Neural crest cell (in vitro differentiated cells): ENCODE data around the gene EVA1C. TPM values are rescaled to one million over a fixed set of nuclear protein-coding genes. Genes with fewer than 3 reads are reported as not detected.
"Not testable (repeated sequence)": the region's sequence is repeated elsewhere in the genome, so short reads cannot be mapped to it uniquely, and the experiment has no call there.

Experiments used
- DNase-seq: peaks from one replicate; pipeline ENCODE4 v3.0.0; 2021; ENCODE audit warnings: low read depth, mixed read lengths, low spot score
- H3K27ac Mint-ChIP-seq: one replicate; pipeline ENCODE4 v1.8.0; 2021; ENCODE audit warnings: mild to moderate bottlenecking, mixed read lengths; ENCODE audit not compliant: unreplicated experiment
- H3K27me3 Mint-ChIP-seq: 2 replicates; pipeline ENCODE4 v1.8.0; 2021; ENCODE audit warnings: low read depth, mild to moderate bottlenecking, mixed read lengths
- H3K36me3 Mint-ChIP-seq: 2 replicates; pipeline ENCODE4 v1.8.0; 2021; ENCODE audit warnings: low read depth, mild to moderate bottlenecking, mixed read lengths
- H3K4me1 Mint-ChIP-seq: 2 replicates; pipeline ENCODE4 v1.8.0; 2021; ENCODE audit warnings: mixed read lengths
- H3K4me3 Mint-ChIP-seq: one replicate; pipeline ENCODE4 v1.8.0; 2021; ENCODE audit warnings: mild to moderate bottlenecking, mixed read lengths
- H3K9me3 Mint-ChIP-seq: 2 replicates; pipeline ENCODE4 v1.8.0; 2021; ENCODE audit warnings: mixed read lengths
- CTCF ChIP-seq: fragments of 200-600 bp; sonication (generic); conservative IDR thresholded peaks from 2 replicates; pipeline ENCODE4 v1.5.0; 2021; ENCODE audit warnings: antibody characterized with exemption, mild to moderate bottlenecking
- total RNA-seq: library from RNA; stranded (reverse); gene quantifications from 2 replicates; pipeline ENCODE4 v1.2.1, GENCODE V29; 2021

Gene EVA1C
- total RNA-seq, 1 donor from 2014 or later = not detected

GRCh38 chr21:32558106-32558505 is 145.6 kb downstream of the EVA1C start:
- no peak for TF ChIP-seq CTCF
- DNase-seq = no peak
- no peaks in the 10 kb centered on the region for H3K36me3 Mint-ChIP-seq
- no peaks in the 10 kb centered on the region for H3K27me3 Mint-ChIP-seq
- no peak overlapping the region for H3K4me3 Mint-ChIP-seq
- H3K4me1 Mint-ChIP-seq = no peaks in the 10 kb centered on the region
- H3K9me3 Mint-ChIP-seq = no peaks in the 10 kb centered on the region
- H3K27ac Mint-ChIP-seq = no peak overlapping the region

DNA sequence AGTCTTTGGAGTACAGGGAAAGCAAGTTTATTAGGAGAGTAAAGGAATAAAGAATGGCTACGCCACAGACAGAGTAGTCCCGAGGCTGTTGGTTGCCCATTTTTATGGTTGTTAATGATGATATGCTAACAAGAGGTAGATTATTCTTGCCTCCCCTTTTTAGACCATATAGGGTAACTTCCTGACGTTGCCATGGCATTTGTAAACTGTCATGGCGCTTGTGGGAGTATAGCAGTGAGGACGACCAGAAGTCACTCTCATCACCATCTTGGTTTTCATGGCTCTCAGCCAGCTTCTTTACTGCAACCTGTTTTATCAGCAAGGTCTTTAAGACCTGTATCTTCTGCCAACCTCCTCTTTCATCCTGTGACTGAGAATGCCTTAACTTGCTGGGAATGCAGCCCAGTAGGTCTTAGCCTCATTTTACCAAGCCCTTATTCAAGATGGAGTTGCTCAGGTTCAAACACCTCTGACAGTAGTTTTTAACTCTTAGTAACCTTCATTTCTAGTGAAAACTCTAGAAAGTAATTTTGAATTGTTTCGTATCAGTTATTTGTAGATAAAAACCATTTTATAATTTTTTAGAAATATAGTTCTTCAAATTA is 146.6 kb downstream of the EVA1C start:
- Mint-ChIP-seq H3K4me3 (no peak overlapping the region), H3K36me3 (peaks cover 3% of the 10 kb centered on the region), H3K27ac (no peak overlapping the region), H3K4me1 (no peaks in the 10 kb centered on the region), H3K27me3 (no peaks in the 10 kb centered on the region), H3K9me3 (peaks cover 2% of the 10 kb centered on the region)
- no peak for DNase-seq
- no peak for TF ChIP-seq CTCF

- no peaks in the 10 kb centered on the region for H3K4me1 Mint-ChIP-seq
- no peaks in the 10 kb centered on the region for H3K27me3 Mint-ChIP-seq
- H3K27ac Mint-ChIP-seq = no peak overlapping the region
- DNase-seq = no peak
- no peak overlapping the region for H3K4me3 Mint-ChIP-seq
- H3K9me3 Mint-ChIP-seq = peaks cover 16% of the 10 kb centered on the region
- peaks cover 17% of the 10 kb centered on the region for H3K36me3 Mint-ChIP-seq
- TF ChIP-seq CTCF = no peak
These were observed 148.4 kb downstream of the EVA1C start for GRCh38 chr21:32560896-32561295.

DNA sequence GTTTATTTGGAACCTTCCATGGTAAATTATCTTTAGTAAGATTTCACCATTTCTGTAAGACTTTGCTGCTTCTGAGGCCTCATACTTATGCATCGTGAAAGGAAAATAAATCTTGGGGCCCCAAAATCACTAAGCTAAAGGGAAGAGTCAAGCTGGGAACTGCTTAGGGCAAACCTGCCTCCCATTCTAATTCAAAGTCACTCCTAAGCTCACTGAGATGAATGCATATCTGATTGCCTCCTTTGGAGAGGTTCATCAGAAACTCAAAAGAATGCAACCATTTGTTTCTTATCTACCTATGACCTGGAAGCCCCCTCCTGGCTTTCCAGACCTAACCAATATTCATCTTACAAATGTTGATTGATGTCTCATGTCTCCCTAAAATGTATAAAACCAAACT is 149.0 kb downstream of the EVA1C start:
- not testable (repeated sequence) for H3K27me3 Mint-ChIP-seq, H3K4me1 Mint-ChIP-seq, H3K27ac Mint-ChIP-seq, DNase-seq, H3K4me3 Mint-ChIP-seq
- peaks cover 22% of the 10 kb centered on the region for H3K36me3 Mint-ChIP-seq
- H3K9me3 Mint-ChIP-seq = peaks cover 16% of the 10 kb centered on the region

DNA sequence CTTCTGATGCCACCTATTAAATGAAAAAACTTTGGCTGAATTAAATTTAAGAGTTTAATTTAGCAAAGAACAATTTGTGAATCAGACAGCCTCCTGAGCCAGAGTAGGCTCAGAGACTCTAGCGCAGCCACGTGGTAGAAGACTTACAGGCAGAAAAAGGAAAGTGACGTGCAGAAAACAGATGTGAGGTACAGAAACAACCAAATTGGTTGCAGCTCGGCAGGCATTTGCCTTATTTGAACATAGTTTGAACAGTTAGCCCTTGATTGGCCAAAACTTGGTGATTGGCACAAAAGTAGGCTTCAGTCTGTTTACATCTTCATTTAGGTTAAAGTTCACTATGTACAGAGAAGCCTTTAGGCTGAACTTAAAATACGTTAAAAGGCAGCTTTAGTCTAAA is 149.9 kb downstream of the EVA1C start:
- H3K4me3 Mint-ChIP-seq = no peak overlapping the region
- no peaks in the 10 kb centered on the region for H3K4me1 Mint-ChIP-seq
- TF ChIP-seq CTCF = peak; percentile 50
- H3K27ac Mint-ChIP-seq = no peak overlapping the region
- DNase-seq = no peak
- peaks cover 16% of the 10 kb centered on the region for H3K9me3 Mint-ChIP-seq
- no peaks in the 10 kb centered on the region for H3K27me3 Mint-ChIP-seq
- H3K36me3 Mint-ChIP-seq = peaks cover 27% of the 10 kb centered on the region

DNA sequence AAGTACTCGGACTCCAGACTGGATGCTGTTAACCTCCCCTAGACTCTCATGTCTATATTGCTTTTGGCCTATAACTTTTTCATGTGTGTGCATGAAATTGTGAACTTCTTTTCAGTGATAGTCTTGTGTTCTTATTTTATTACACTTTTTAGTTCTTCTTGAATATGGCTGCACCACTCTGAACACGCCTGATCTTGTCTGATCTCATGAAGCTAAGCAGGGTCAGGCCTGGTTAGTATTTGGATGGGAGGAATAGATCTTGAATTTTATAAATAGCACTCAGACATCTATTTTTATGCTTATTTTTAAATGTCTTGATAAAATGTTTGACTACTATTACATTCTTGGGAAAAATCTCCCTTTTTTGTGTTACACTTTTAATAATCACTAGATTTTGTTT is 150.4 kb downstream of the EVA1C start:
- Mint-ChIP-seq H3K36me3 (peaks cover 29% of the 10 kb centered on the region), H3K27ac (no peak overlapping the region), H3K4me1 (no peaks in the 10 kb centered on the region), H3K9me3 (peaks cover 16% of the 10 kb centered on the region), H3K27me3 (no peaks in the 10 kb centered on the region), H3K4me3 (no peak overlapping the region)
- TF ChIP-seq CTCF = no peak
- DNase-seq = no peak

Other genes with a start within 250 kb of the EVA1C start
- gene MIS18A, start 133.7 kb upstream of the EVA1C start, total RNA-seq = 49.7 and 50.9 TPM in 2 replicates
- not detected in 2 replicates for gene MRAP, start 113.9 kb upstream of the EVA1C start, total RNA-seq
- gene URB1, start 19.7 kb upstream of the EVA1C start, total RNA-seq = 22.2 and 23.1 TPM in 2 replicates
- gene TCP10L, start 172.8 kb downstream of the EVA1C start, total RNA-seq = 1.7 and 2.2 TPM in 2 replicates
- gene CFAP298, start 199.7 kb downstream of the EVA1C start, total RNA-seq = 44.7 and 46.3 TPM in 2 replicates